ENCODE measurements around the gene LDLRAD1. TPM values are rescaled to one million over a fixed set of nuclear protein-coding genes. Genes with fewer than 3 reads are reported as not detected.

LDLRAD1 gene
- total RNA-seq, 1 experiment from 2014 or later, result 0.30 TPM

DNA sequence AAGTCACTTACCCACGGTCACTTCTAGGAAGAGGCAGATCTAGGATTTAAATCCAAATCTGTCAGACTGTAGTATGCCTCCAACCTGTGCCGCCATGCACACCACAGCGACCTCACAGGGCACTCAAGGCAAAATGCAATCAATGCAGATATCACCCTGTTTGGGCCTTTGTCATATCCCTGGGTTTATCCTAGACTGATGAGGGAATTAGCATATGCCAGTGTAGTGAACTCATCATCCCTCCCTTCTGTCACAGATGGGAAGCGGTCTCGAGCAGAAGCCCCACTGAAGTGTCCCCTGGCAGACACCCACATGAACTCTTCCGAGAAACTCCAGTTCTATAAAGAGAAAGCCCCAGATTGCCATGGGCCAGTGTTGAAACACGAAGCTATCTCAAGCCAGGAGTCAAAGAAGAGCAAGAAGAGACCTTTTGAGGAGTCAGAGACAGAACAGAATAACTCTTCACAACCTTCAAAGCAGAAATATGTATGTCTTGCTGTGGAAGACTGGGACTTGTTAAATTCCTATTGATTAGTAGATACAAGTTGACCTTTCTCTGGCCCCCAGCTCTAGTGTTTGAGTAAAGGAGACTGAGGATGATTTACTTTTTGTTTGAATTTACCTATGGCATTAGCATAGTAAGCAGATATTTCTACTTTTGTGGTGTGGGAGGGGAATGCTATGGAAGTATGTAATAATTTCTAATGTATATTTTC is 50.4 kb downstream of the LDLRAD1 start:
- ATAC-seq, result 0 out of 2 replicates have a peak, but pooled peaks have one; percentile 30
- no peaks in the 10 kb centered on the region for H3K79me2 ChIP-seq (ENCODE audit: insufficient read depth, low read length)
- BruUV-seq (replicated peaks), result no TSS peak
- no peak for DNase-seq (ENCODE audit: low read depth, low spot score)
- H3K27me3 ChIP-seq (ENCODE audit: insufficient read depth, low read length), result no peaks in the 10 kb centered on the region
- no peak overlapping the region for H3K9ac ChIP-seq (ENCODE audit: low read length)
- ChIA-PET CTCF (interaction anchor here (1.7 kb wide), 1 partner anchor 8 kb away, joined by 5 read pairs; no protein-coding TSS in a partner anchor), RAD21 (ENCODE audit: low non-redundant PET in 1 of 2, low total read pairs in 2 of 2, uncharacterized antibody in 2 of 2, unreplicated experiment in 2 of 2) (no interaction called here), POLR2A (no interaction called here)
- no peak overlapping the region for H3K4me2 ChIP-seq (ENCODE audit: low read length)
- TF ChIP-seq FOSL1 (IDR thresholded peaks at IDR 0.05; ENCODE audit: low read depth), result no peak
- no peak for TF ChIP-seq CBX3 (IDR thresholded peaks at IDR 0.05; ENCODE audit: low read depth)
- TF ChIP-seq RAD21 (IDR thresholded peaks at IDR 0.05; ENCODE audit: low read depth), result no peak
- TF ChIP-seq ELF1 (IDR thresholded peaks at IDR 0.05; ENCODE audit: borderline replicate concordance, low read depth), result no peak
- TF ChIP-seq SIN3A (IDR thresholded peaks at IDR 0.05; ENCODE audit: low read depth), result no peak
- TF ChIP-seq SP1 (IDR thresholded peaks at IDR 0.05; ENCODE audit: low read depth), result no peak
- TF ChIP-seq, protein P1, sequence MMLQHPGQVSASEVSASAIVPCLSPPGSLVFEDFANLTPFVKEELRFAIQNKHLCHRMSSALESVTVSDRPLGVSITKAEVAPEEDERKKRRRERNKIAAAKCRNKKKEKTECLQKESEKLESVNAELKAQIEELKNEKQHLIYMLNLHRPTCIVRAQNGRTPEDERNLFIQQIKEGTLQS (IDR thresholded peaks at IDR 0.05), result no peak
- no peak for TF ChIP-seq ZNF274 (IDR thresholded peaks at IDR 0.05; ENCODE audit: low read depth, low read length)
- no peak for TF ChIP-seq POLR2A (IDR thresholded peaks at IDR 0.05; ENCODE audit: borderline replicate concordance, extremely low read depth, insufficient read depth, insufficient read length)
- TF ChIP-seq, protein P2, sequence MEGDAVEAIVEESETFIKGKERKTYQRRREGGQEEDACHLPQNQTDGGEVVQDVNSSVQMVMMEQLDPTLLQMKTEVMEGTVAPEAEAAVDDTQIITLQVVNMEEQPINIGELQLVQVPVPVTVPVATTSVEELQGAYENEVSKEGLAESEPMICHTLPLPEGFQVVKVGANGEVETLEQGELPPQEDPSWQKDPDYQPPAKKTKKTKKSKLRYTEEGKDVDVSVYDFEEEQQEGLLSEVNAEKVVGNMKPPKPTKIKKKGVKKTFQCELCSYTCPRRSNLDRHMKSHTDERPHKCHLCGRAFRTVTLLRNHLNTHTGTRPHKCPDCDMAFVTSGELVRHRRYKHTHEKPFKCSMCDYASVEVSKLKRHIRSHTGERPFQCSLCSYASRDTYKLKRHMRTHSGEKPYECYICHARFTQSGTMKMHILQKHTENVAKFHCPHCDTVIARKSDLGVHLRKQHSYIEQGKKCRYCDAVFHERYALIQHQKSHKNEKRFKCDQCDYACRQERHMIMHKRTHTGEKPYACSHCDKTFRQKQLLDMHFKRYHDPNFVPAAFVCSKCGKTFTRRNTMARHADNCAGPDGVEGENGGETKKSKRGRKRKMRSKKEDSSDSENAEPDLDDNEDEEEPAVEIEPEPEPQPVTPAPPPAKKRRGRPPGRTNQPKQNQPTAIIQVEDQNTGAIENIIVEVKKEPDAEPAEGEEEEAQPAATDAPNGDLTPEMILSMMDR (IDR thresholded peaks at IDR 0.05 in 2 of 3, conservative IDR thresholded peaks at IDR 0.05 in 1 of 3; ENCODE audit: borderline replicate concordance in 1 of 3, insufficient read depth in 1 of 3, low read depth in 2 of 3, low read length in 2 of 3), result no peak
- no peak for TF ChIP-seq EZH2phosphoT487 (IDR thresholded peaks at IDR 0.05; ENCODE audit: borderline replicate concordance)
- no peak for TF ChIP-seq EGR1 (IDR thresholded peaks at IDR 0.05; ENCODE audit: low read depth)
- no peak for TF ChIP-seq POLR2AphosphoS5 (IDR thresholded peaks at IDR 0.05; ENCODE audit: low read depth, low read length)
- TF ChIP-seq CEBPB (IDR thresholded peaks at IDR 0.05; ENCODE audit: low read depth), result no peak
- no peak for TF ChIP-seq YY1 (IDR thresholded peaks at IDR 0.05; ENCODE audit: extremely low read depth, insufficient replicate concordance, low read depth, low read length)
- no peak for TF ChIP-seq TCF7L2 (IDR thresholded peaks at IDR 0.05; ENCODE audit: borderline replicate concordance, extremely low read depth, insufficient read depth, insufficient read length)
- TF ChIP-seq, protein P3, sequence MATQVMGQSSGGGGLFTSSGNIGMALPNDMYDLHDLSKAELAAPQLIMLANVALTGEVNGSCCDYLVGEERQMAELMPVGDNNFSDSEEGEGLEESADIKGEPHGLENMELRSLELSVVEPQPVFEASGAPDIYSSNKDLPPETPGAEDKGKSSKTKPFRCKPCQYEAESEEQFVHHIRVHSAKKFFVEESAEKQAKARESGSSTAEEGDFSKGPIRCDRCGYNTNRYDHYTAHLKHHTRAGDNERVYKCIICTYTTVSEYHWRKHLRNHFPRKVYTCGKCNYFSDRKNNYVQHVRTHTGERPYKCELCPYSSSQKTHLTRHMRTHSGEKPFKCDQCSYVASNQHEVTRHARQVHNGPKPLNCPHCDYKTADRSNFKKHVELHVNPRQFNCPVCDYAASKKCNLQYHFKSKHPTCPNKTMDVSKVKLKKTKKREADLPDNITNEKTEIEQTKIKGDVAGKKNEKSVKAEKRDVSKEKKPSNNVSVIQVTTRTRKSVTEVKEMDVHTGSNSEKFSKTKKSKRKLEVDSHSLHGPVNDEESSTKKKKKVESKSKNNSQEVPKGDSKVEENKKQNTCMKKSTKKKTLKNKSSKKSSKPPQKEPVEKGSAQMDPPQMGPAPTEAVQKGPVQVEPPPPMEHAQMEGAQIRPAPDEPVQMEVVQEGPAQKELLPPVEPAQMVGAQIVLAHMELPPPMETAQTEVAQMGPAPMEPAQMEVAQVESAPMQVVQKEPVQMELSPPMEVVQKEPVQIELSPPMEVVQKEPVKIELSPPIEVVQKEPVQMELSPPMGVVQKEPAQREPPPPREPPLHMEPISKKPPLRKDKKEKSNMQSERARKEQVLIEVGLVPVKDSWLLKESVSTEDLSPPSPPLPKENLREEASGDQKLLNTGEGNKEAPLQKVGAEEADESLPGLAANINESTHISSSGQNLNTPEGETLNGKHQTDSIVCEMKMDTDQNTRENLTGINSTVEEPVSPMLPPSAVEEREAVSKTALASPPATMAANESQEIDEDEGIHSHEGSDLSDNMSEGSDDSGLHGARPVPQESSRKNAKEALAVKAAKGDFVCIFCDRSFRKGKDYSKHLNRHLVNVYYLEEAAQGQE (IDR thresholded peaks at IDR 0.05; ENCODE audit: low read depth), result no peak
- no peak for TF ChIP-seq JUND (IDR thresholded peaks at IDR 0.05)
- no peak for TF ChIP-seq SRF (IDR thresholded peaks at IDR 0.05; ENCODE audit: low read depth)
- TF ChIP-seq EZH2 (IDR thresholded peaks at IDR 0.05), result no peak
- intact Hi-C loops (cut with micrococcal nuclease), result no loop called here
- no peaks in the 10 kb centered on the region for H3K9me3 ChIP-seq (ENCODE audit: control insufficient read depth in 1 of 2, insufficient read depth in 1 of 2, low read depth in 1 of 2, low read length in 2 of 2)
- H3K36me3 ChIP-seq (ENCODE audit: control insufficient read depth in 1 of 2, insufficient read depth in 2 of 2, low read length in 2 of 2), result peaks cover 42 to 55% of the 10 kb centered on the region in 2 experiments; a peak in 3 of 4 replicates
- no peak overlapping the region for H2AFZ ChIP-seq (ENCODE audit: low read depth, low read length, poor library complexity, severe bottlenecking)
- no peaks in the 10 kb centered on the region for H3K4me1 ChIP-seq (ENCODE audit: control insufficient read depth in 1 of 2, insufficient read depth in 2 of 2, low read length in 2 of 2)
- no peak overlapping the region for H3K4me3 ChIP-seq (replicated peaks in 1 of 2; ENCODE audit: low read depth in 1 of 2, low read length in 2 of 2)
- H4K20me1 ChIP-seq (ENCODE audit: insufficient read depth), result no peaks in the 10 kb centered on the region
- no peaks in the 10 kb centered on the region for H3K9me2 ChIP-seq (ENCODE audit: insufficient read depth)
- H3K27ac ChIP-seq (ENCODE audit: low read depth, low read length), result no peak overlapping the region

Data from HCT116 (cell line).